GM12865 (cell line): ENCODE measurements around the gene NUDT22.

ENCODE experiments used
- DNase-seq: peaks from one replicate; pipeline ENCODE4 v3.0.0; 2010; ENCODE audit warnings: low read depth
- H3K4me3 ChIP-seq: 2 replicates; pipeline ENCODE4 v1.5.1; 2011; ENCODE audit warnings: mild to moderate bottlenecking, low read depth, low read length, control low read depth
- CTCF ChIP-seq: IDR thresholded peaks from 2 replicates; pipeline ENCODE4 v1.5.1; 2011; ENCODE audit warnings: low read length, control low read depth, low read depth, inconsistent platforms; ENCODE audit not compliant: insufficient read depth; ENCODE audit errors: missing control alignments

The NUDT22 gene

GRCh38 chr11:64251016-64251752, 25.1 kb downstream of the NUDT22 start, which contains the start of gene PLCB3:
Gene PLCB3, plus strand, starts transcription at chr11:64251530. Its CDS starts 120 bp downstream, at chr11:64251650.
- peak; percentile 67 for TF ChIP-seq CTCF
- DNase-seq: peak; percentile 63
- H3K4me3 ChIP-seq: peak within 1 kb of the TSS; percentile 72

- H3K4me3 ChIP-seq: peak overlapping the region; percentile 72
- TF ChIP-seq CTCF: no peak
- no peak for DNase-seq
These were observed 25.6 kb downstream of the NUDT22 start for GRCh38 chr11:64251753-64252002.

GRCh38 chr11:64252003-64252872, 26.2 kb downstream of the NUDT22 start:
- no peak for DNase-seq

GRCh38 chr11:64253043-64253442, 27.0 kb downstream of the NUDT22 start:
- TF ChIP-seq CTCF: no peak
- DNase-seq: no peak
- no peak overlapping the region for H3K4me3 ChIP-seq

More at GRCh38 chr11:64252003-64252872, 26.2 kb downstream of the NUDT22 start:
- TF ChIP-seq CTCF: peak; percentile 48
- peak overlapping the region; percentile 72 for H3K4me3 ChIP-seq

- no peak for TF ChIP-seq CTCF
- H3K4me3 ChIP-seq: no peak overlapping the region
- no peak for DNase-seq
These were observed 27.4 kb downstream of the NUDT22 start for GRCh38 chr11:64253481-64253880.

- no peak overlapping the region for H3K4me3 ChIP-seq
- no peak for TF ChIP-seq CTCF
- DNase-seq: no peak
These were observed 28.3 kb downstream of the NUDT22 start for GRCh38 chr11:64254326-64254725.
